Mucosa of stomach (tissue), 1 donor: ENCODE measurements around the gene CADM2.

ENCODE experiments used
- H3K27me3 ChIP-seq: one replicate; pipeline ENCODE4 v1.7.0; 2013; ENCODE audit warnings: mild to moderate bottlenecking, low read length; ENCODE audit not compliant: control insufficient read depth, insufficient read depth
- H3K36me3 ChIP-seq: one replicate; pipeline ENCODE4 v1.7.0; 2013; ENCODE audit warnings: low read length; ENCODE audit not compliant: control insufficient read depth, insufficient read depth
- H3K4me1 ChIP-seq: one replicate; pipeline ENCODE4 v1.7.0; 2013; ENCODE audit warnings: mild to moderate bottlenecking, low read length; ENCODE audit not compliant: control insufficient read depth, insufficient read depth
- H3K4me3 ChIP-seq: one replicate; pipeline ENCODE4 v1.7.0; 2013; ENCODE audit warnings: low read length
- H3K9ac ChIP-seq: one replicate; pipeline ENCODE4 v1.7.0; 2013; ENCODE audit warnings: mild to moderate bottlenecking, low read length, moderate library complexity
- H3K9me3 ChIP-seq: one replicate; pipeline ENCODE4 v1.7.0; 2013; ENCODE audit warnings: mild to moderate bottlenecking, low read length, moderate library complexity; ENCODE audit not compliant: control insufficient read depth
- donor health status: Pancreatic carcinoma.

CADM2 gene

GRCh38 chr3:86037916-86038315, 1079.1 kb downstream of the CADM2 start:
- Histone ChIP-seq H3K4me3 (no peak overlapping the region), H3K9ac (no peak overlapping the region), H3K27me3 (no peaks in the 10 kb centered on the region), H3K4me1 (no peaks in the 10 kb centered on the region), H3K36me3 (no peaks in the 10 kb centered on the region), H3K9me3 (no peaks in the 10 kb centered on the region)

GRCh38 chr3:86046436-86047136, 1087.8 kb downstream of the CADM2 start:
- H3K9me3 ChIP-seq: no peaks in the 10 kb centered on the region
- no peak overlapping the region for H3K4me3 ChIP-seq
- H3K9ac ChIP-seq: no peak overlapping the region
- H3K4me1 ChIP-seq: no peaks in the 10 kb centered on the region
- no peaks in the 10 kb centered on the region for H3K36me3 ChIP-seq
- no peaks in the 10 kb centered on the region for H3K27me3 ChIP-seq

GRCh38 chr3:86047161-86047560, 1088.4 kb downstream of the CADM2 start:
- no peaks in the 10 kb centered on the region for H3K36me3 ChIP-seq
- no peak overlapping the region for H3K4me3 ChIP-seq
- H3K27me3 ChIP-seq: no peaks in the 10 kb centered on the region
- no peak overlapping the region for H3K9ac ChIP-seq
- H3K4me1 ChIP-seq: no peaks in the 10 kb centered on the region
- H3K9me3 ChIP-seq: no peaks in the 10 kb centered on the region

GRCh38 chr3:86051058-86051457, 1092.3 kb downstream of the CADM2 start:
- Histone ChIP-seq H3K9ac (no peak overlapping the region), H3K4me1 (no peaks in the 10 kb centered on the region), H3K36me3 (no peaks in the 10 kb centered on the region)

GRCh38 chr3:86056032-86056431, 1097.2 kb downstream of the CADM2 start:
- H3K4me1 ChIP-seq: no peaks in the 10 kb centered on the region
- H3K9ac ChIP-seq: no peak overlapping the region
- H3K27me3 ChIP-seq: no peaks in the 10 kb centered on the region
- no peaks in the 10 kb centered on the region for H3K9me3 ChIP-seq
- no peak overlapping the region for H3K4me3 ChIP-seq
- no peaks in the 10 kb centered on the region for H3K36me3 ChIP-seq

More at GRCh38 chr3:86051058-86051457, 1092.3 kb downstream of the CADM2 start:
- Histone ChIP-seq H3K4me3 (no peak overlapping the region), H3K27me3 (no peaks in the 10 kb centered on the region), H3K9me3 (no peaks in the 10 kb centered on the region)

GRCh38 chr3:86056962-86057361, 1098.2 kb downstream of the CADM2 start:
- H3K4me1 ChIP-seq: no peaks in the 10 kb centered on the region
- H3K27me3 ChIP-seq: no peaks in the 10 kb centered on the region
- no peak overlapping the region for H3K4me3 ChIP-seq
- no peak overlapping the region for H3K9ac ChIP-seq
- H3K9me3 ChIP-seq: no peaks in the 10 kb centered on the region
- H3K36me3 ChIP-seq: no peaks in the 10 kb centered on the region

- no peaks in the 10 kb centered on the region for H3K9me3 ChIP-seq
- H3K4me1 ChIP-seq: no peaks in the 10 kb centered on the region
- no peak overlapping the region for H3K9ac ChIP-seq
- H3K36me3 ChIP-seq: no peaks in the 10 kb centered on the region
- no peak overlapping the region for H3K4me3 ChIP-seq
- H3K27me3 ChIP-seq: no peaks in the 10 kb centered on the region
Observed at GRCh38 chr3:86073799-86074198, 1115.0 kb downstream of the CADM2 start.

GRCh38 chr3:86087160-86087871, 1128.5 kb downstream of the CADM2 start:
- no peaks in the 10 kb centered on the region for H3K9me3 ChIP-seq
- no peaks in the 10 kb centered on the region for H3K27me3 ChIP-seq
- no peak overlapping the region for H3K4me3 ChIP-seq
- H3K36me3 ChIP-seq: no peaks in the 10 kb centered on the region
- H3K9ac ChIP-seq: no peak overlapping the region
- no peaks in the 10 kb centered on the region for H3K4me1 ChIP-seq

- Histone ChIP-seq H3K4me1 (no peaks in the 10 kb centered on the region), H3K4me3 (no peak overlapping the region), H3K9ac (no peak overlapping the region)
Observed at GRCh38 chr3:86104154-86104553, 1145.4 kb downstream of the CADM2 start.

GRCh38 chr3:86109434-86109833, 1150.6 kb downstream of the CADM2 start:
- no peaks in the 10 kb centered on the region for H3K36me3 ChIP-seq
- no peaks in the 10 kb centered on the region for H3K4me1 ChIP-seq
- no peak overlapping the region for H3K4me3 ChIP-seq
- H3K9ac ChIP-seq: no peak overlapping the region
- no peaks in the 10 kb centered on the region for H3K27me3 ChIP-seq
- H3K9me3 ChIP-seq: no peaks in the 10 kb centered on the region

More at GRCh38 chr3:86104154-86104553, 1145.4 kb downstream of the CADM2 start:
- no peaks in the 10 kb centered on the region for H3K27me3 ChIP-seq
- H3K36me3 ChIP-seq: no peaks in the 10 kb centered on the region
- no peaks in the 10 kb centered on the region for H3K9me3 ChIP-seq
